H1 (cell line): Measurements from ENCODE around the gene USH1C. TPM values are rescaled to one million over a fixed set of nuclear protein-coding genes. Genes with fewer than 3 reads are reported as not detected.
A peak's percentile ranks its signal among the peaks of the same experiment; 100 is the strongest.

Experiments
- CTCF ChIA-PET: fragments of 300-600 bp; sonication (Branson Sonifier 250); formaldehyde crosslinking; loops from one replicate; lab custom pipeline; 2021; ENCODE audit not compliant: partially characterized antibody; lab: Charles Lee
- POLR2A ChIA-PET: fragments of 300-600 bp; sonication (Branson Sonifier 250); formaldehyde crosslinking; loops from one replicate; lab custom pipeline; 2021; ENCODE audit warnings: inconsistent platforms; ENCODE audit not compliant: partially characterized antibody; lab: Charles Lee
- DNase-seq, 2 experiments: peaks; one replicate each; pipeline versions ENCODE4 v3.0.0 to v3.0.0-alpha.2; 2010 to 2022; ENCODE audit warnings: low spot score in 2 of 2, low read depth in 1 of 2, mixed read lengths in 1 of 2
- FAIRE-seq: peaks from 2 replicates; lab custom pipeline; 2011; peaks lifted over from hg19 to GRCh38; lab: Jason Lieb, UNC
- H2AFZ ChIP-seq: 2 replicates; pipeline ENCODE4 v1.8.1; 2012; ENCODE audit warnings: low read length, inconsistent platforms
- H2AK5ac ChIP-seq: 2 replicates; pipeline ENCODE4 v1.6.1; 2013; ENCODE audit warnings: low read depth, low read length
- H2BK120ac ChIP-seq: replicated peaks from 2 replicates; pipeline ENCODE3; 2013; ENCODE audit warnings: low read depth, low read length, inconsistent platforms
- H2BK12ac ChIP-seq: 2 replicates; pipeline ENCODE4 v1.6.1; 2013; ENCODE audit warnings: low read depth, low read length
- H2BK15ac ChIP-seq: 2 replicates; pipeline ENCODE4 v1.6.1; 2013; ENCODE audit warnings: low read length
- H2BK20ac ChIP-seq: 2 replicates; pipeline ENCODE4 v1.6.1; 2013; ENCODE audit warnings: low read length
- H2BK5ac ChIP-seq: 2 replicates; pipeline ENCODE4 v1.6.1; 2013; ENCODE audit warnings: low read depth, low read length
- H3K14ac ChIP-seq: 2 replicates; pipeline ENCODE4 v1.6.1; 2013; ENCODE audit warnings: inconsistent platforms; ENCODE audit not compliant: insufficient read length
- H3K18ac ChIP-seq: 2 replicates; pipeline ENCODE4 v1.6.1; 2013; ENCODE audit warnings: low read length; ENCODE audit errors: extremely low read depth
- H3K23ac ChIP-seq: 2 replicates; pipeline ENCODE4 v1.6.1; 2013; ENCODE audit warnings: inconsistent platforms; ENCODE audit not compliant: insufficient read length
- H3K23me2 ChIP-seq: 2 replicates; pipeline ENCODE4 v1.6.1; 2013; ENCODE audit warnings: low read depth, low read length
- H3K27ac ChIP-seq: 2 replicates; pipeline ENCODE4 v1.6.1; 2011; ENCODE audit warnings: low read depth, low read length, inconsistent platforms
- H3K27me3 ChIP-seq, 4 experiments: replicated peaks in 1 of 4; 1 replicate in 1 of 4; 2 replicates in 3 of 4; pipeline versions ENCODE4 v1.6.1 to v1.8.1; 2011 to 2013; ENCODE audit warnings: low read length in 3 of 4, mild to moderate bottlenecking in 3 of 4, inconsistent platforms in 2 of 4, mixed read lengths in 2 of 4, moderate library complexity in 1 of 4; ENCODE audit not compliant: control insufficient read depth in 3 of 4, insufficient read depth in 3 of 4; ENCODE audit errors: extremely low read depth in 1 of 4
- H3K36me3 ChIP-seq, 4 experiments: 2 replicates each; pipeline versions ENCODE4 v1.6.1 to v1.8.1; 2011 to 2013; ENCODE audit warnings: mild to moderate bottlenecking in 4 of 4, low read length in 3 of 4, moderate library complexity in 2 of 4, control low read depth in 1 of 4, inconsistent platforms in 1 of 4; ENCODE audit not compliant: insufficient read depth in 4 of 4, control insufficient read depth in 2 of 4
- H3K4ac ChIP-seq: replicated peaks from 2 replicates; pipeline ENCODE3; 2013; ENCODE audit warnings: low read length, low read depth, mixed read lengths, inconsistent platforms; ENCODE audit not compliant: insufficient read length
- H3K4me1 ChIP-seq, 4 experiments: replicated peaks in 1 of 4; 1 replicate in 1 of 4; 2 replicates in 3 of 4; pipeline versions ENCODE4 v1.6.1 to v1.8.1; 2011 to 2013; ENCODE audit warnings: low read length in 3 of 4, inconsistent platforms in 2 of 4, mixed read lengths in 1 of 4; ENCODE audit not compliant: insufficient read depth in 4 of 4, control insufficient read depth in 3 of 4
- H3K4me2 ChIP-seq, 2 experiments: 2 replicates each; pipeline versions ENCODE4 v1.6.1 to v1.8.1; 2011 to 2013; ENCODE audit warnings: low read depth in 2 of 2, low read length in 2 of 2, control low read depth in 1 of 2, inconsistent platforms in 1 of 2, mild to moderate bottlenecking in 1 of 2; ENCODE audit not compliant: insufficient read depth in 1 of 2
- H3K4me3 ChIP-seq, 4 experiments: fragments of 200-600, 300-600 bp in 1 of 4; sonication (generic), shearing (Covaris generic), sonication (Bioruptor Twin) in 1 of 4; 2 replicates each; pipeline versions ENCODE4 v1.5.1 to v1.8.1; 2011 to 2016; ENCODE audit warnings: low read length in 4 of 4, low read depth in 3 of 4, control low read depth in 2 of 4, inconsistent platforms in 2 of 4, mild to moderate bottlenecking in 2 of 4, mixed read lengths in 1 of 4, moderate library complexity in 1 of 4; ENCODE audit not compliant: insufficient read depth in 2 of 4; ENCODE audit errors: extremely low read depth in 1 of 4
- H3K56ac ChIP-seq: replicated peaks from 2 replicates; pipeline ENCODE3; 2013; ENCODE audit warnings: low read depth, mild to moderate bottlenecking, mixed read lengths, low read length, inconsistent platforms; ENCODE audit not compliant: insufficient read length
- H3K79me1 ChIP-seq: 2 replicates; pipeline ENCODE4 v1.6.1; 2013; ENCODE audit warnings: low read depth, low read length, control low read depth
- H3K79me2 ChIP-seq, 2 experiments: 2 replicates each; pipeline versions ENCODE4 v1.6.1 to v1.8.1; 2012 to 2013; ENCODE audit warnings: low read length in 2 of 2, mild to moderate bottlenecking in 2 of 2, inconsistent platforms in 1 of 2; ENCODE audit not compliant: insufficient read depth in 2 of 2, control insufficient read depth in 1 of 2
- H3K9ac ChIP-seq, 4 experiments: replicated peaks in 1 of 4; 1 replicate in 1 of 4; 2 replicates in 3 of 4; pipeline versions ENCODE4 v1.6.1 to v1.8.1; 2011 to 2013; ENCODE audit warnings: low read depth in 3 of 4, low read length in 3 of 4, control low read depth in 2 of 4, mild to moderate bottlenecking in 2 of 4, moderate library complexity in 2 of 4, inconsistent platforms in 1 of 4; ENCODE audit errors: extremely low read depth in 1 of 4
- H3K9me3 ChIP-seq, 2 experiments: 2 replicates each; pipeline versions ENCODE4 v1.6.1 to v1.8.1; 2012 to 2013; ENCODE audit warnings: mild to moderate bottlenecking in 2 of 2, moderate library complexity in 2 of 2, control low read depth in 1 of 2, inconsistent platforms in 1 of 2, low read depth in 1 of 2, low read length in 1 of 2, mixed read lengths in 1 of 2; ENCODE audit not compliant: insufficient read depth in 2 of 2
- H4K20me1 ChIP-seq, 2 experiments: replicated peaks in 1 of 2; 2 replicates each; pipeline versions ENCODE3 to v1.8.1; 2011 to 2013; ENCODE audit warnings: inconsistent platforms in 2 of 2, low read length in 2 of 2, mild to moderate bottlenecking in 1 of 2; ENCODE audit not compliant: insufficient read depth in 2 of 2, control insufficient read depth in 1 of 2
- H4K5ac ChIP-seq: 2 replicates; pipeline ENCODE4 v1.6.1; 2013; ENCODE audit warnings: low read length, low read depth, mixed read lengths, inconsistent platforms; ENCODE audit not compliant: insufficient read length
- H4K8ac ChIP-seq: 2 replicates; pipeline ENCODE4 v1.8.0; 2013; ENCODE audit warnings: mild to moderate bottlenecking, moderate library complexity, low read length, inconsistent platforms; ENCODE audit not compliant: insufficient read depth; ENCODE audit errors: extremely low read depth
- H4K91ac ChIP-seq: replicated peaks from 2 replicates; pipeline ENCODE3; 2013; ENCODE audit warnings: low read length, mixed read lengths, inconsistent platforms; ENCODE audit not compliant: insufficient read length
- NANOG ChIP-seq: IDR thresholded peaks from 2 replicates; pipeline ENCODE4 v1.6.1; 2011; ENCODE audit warnings: low read length, low read depth, mild to moderate bottlenecking, inconsistent platforms; ENCODE audit not compliant: insufficient read depth, poor library complexity, severe bottlenecking
- NRF1 ChIP-seq: IDR thresholded peaks from 2 replicates; pipeline ENCODE4 v1.6.1; 2011; ENCODE audit warnings: mild to moderate bottlenecking, low read depth, low read length, improper control_type of control experiment
- WGBS, 2 experiments: shearing (Covaris generic) in 1 of 2; methylation state at CpG; one replicate each; pipeline versions ENCODE4 v1.1.6 to v1.1.7; 2013 to 2015; ENCODE audit warnings: low lambda C conversion rate in 2 of 2, mixed read lengths in 2 of 2, inconsistent platforms in 1 of 2, low coverage in 1 of 2, missing lambda C conversion rate in 1 of 2; ENCODE audit not compliant: insufficient replicate concordance in 2 of 2, insufficient coverage in 1 of 2, insufficient read length in 1 of 2; ENCODE audit errors: extremely low coverage in 1 of 2, missing lambda C conversion rate in 1 of 2; 5-methylcytosine and 5-hydroxymethylcytosine counted together
- polyA plus RNA-seq, 7 experiments: library from polyadenylated mRNA; depleted of rRNA in 3 of 7; stranded (reverse) in 5 of 7; unstranded in 2 of 7; fragments of >200 nt in 5 of 7; fragments of 200-250 nt in 2 of 7; gene quantifications; 1 replicate in 5 of 7; 2 replicates in 1 of 7; 4 replicates in 1 of 7; pipeline versions ENCODE4 v1.2.1 to v1.2.3, GENCODE V29; 2011 to 2013; ENCODE audit warnings: missing spikeins in 2 of 7, mixed read lengths in 2 of 7
- total RNA-seq: library from RNA; stranded (reverse); fragmentation: NEBNext Ultra II Directional; extraction: Animal tissue kit (Norgen Biotek cat#: 25700); gene quantifications from 2 replicates; pipeline ENCODE4 v1.2.1, GENCODE V29; 2021

The USH1C gene
- total and polyA plus RNA-seq, 2 of the 8 experiments (the other 6 are each of a cell fraction or from before 2014, with no cell fraction given) = 1.3 to 1.6 TPM

GRCh38 chr11:17543041-17543440, 1.2 kb downstream of the USH1C start:
- Histone ChIP-seq H4K91ac (no peak overlapping the region), H3K14ac (no peak overlapping the region), H3K23me2 (peaks cover 10% of the 10 kb centered on the region), H3K4me2 (peak overlapping the region in 1 of 2 experiments; percentile 58; a peak in 1 of 4 replicates), H4K20me1 (no peaks in the 10 kb centered on the region), H2BK5ac (no peak overlapping the region), H3K79me2 (no peaks in the 10 kb centered on the region), H3K4me1 (peaks cover 6 to 19% (median 9%) of the 10 kb centered on the region in 4 experiments), H2BK15ac (no peak overlapping the region), H4K8ac (no peak overlapping the region), H3K79me1 (no peaks in the 10 kb centered on the region), H4K5ac (no peak overlapping the region), H3K27ac (no peak overlapping the region), H2BK20ac (no peak overlapping the region), H3K27me3 (peaks cover 0 to 24% (median 8%) of the 10 kb centered on the region in 4 experiments; a peak in 4 of 7 replicates), H3K18ac (no peak overlapping the region), H3K36me3 (no peaks in the 10 kb centered on the region), H2BK120ac (no peak overlapping the region), H3K9ac (no peak overlapping the region), H2AFZ (no peak overlapping the region), H2BK12ac (no peak overlapping the region), H3K23ac (no peak overlapping the region), H3K9me3 (no peaks in the 10 kb centered on the region), H3K4me3 (peak overlapping the region in 1 of 4 experiments; percentile 77; a peak in 1 of 8 replicates), H3K4ac (no peak overlapping the region), H2AK5ac (no peak overlapping the region; the same call in 1 of the 2 replicates), H3K56ac (no peak overlapping the region)
- no peak for DNase-seq
- FAIRE-seq = no peak
- no peak for TF ChIP-seq NRF1
- TF ChIP-seq NANOG = no peak
- WGBS, 2 experiments = 94% methylated on average over 2 of the region's 2 CpGs; no CpG with 5 or more reads in 1 of the 2 experiments
- POLR2A ChIA-PET = interaction anchor here (0.6 to 1.7 kb wide), 2 partner anchors 10 to 347 kb away, joined by 3 to 4 read pairs; no protein-coding TSS in a partner anchor
- CTCF ChIA-PET = interaction anchor here (0.5 to 3.9 kb wide), 15 partner anchors 9 to 193 kb away, joined by 3 to 21 read pairs (median 5); partner anchors contain the start of gene KCNJ11
